NCI-H524 treated with DMSO at 0.1 percent for 48 hours (cell line): ENCODE data around the gene LRBA.
"Not testable (repeated sequence)": the region's sequence is repeated elsewhere in the genome, so short reads cannot be mapped to it uniquely, and the experiment has no call there.

ENCODE experiments used
- DNase-seq: peaks from one replicate; lab custom pipeline; 2025; lab: John Stamatoyannopoulos, UW

Gene LRBA

GRCh38 chr4:150564967-150565366, 450.1 kb downstream of the LRBA start:
- DNase-seq = not testable (repeated sequence)

DNA sequence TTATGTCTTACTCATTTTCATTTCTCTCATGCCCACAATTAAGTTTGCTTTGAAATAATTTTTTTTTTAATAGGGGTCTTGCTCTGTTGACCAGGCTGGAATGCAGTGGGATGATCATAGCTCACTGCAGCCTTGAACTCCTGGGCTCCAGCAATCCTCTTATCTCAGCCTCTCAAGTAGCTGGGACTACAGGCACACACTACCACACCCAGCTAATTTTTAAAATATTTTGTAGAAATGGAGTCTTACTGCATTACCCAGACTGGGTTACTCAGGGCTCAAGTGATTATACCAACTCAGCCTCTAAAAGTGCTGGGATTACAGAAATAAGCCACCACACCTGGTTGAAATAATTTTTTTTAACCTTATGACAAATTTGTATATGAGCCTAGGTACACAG, 452.3 kb downstream of the LRBA start:
- DNase-seq = no peak

- DNase-seq = no peak
These were observed 452.8 kb downstream of the LRBA start for GRCh38 chr4:150562250-150562649.

GRCh38 chr4:150561143-150561737, 453.8 kb downstream of the LRBA start:
- peak; percentile 41 for DNase-seq

DNA sequence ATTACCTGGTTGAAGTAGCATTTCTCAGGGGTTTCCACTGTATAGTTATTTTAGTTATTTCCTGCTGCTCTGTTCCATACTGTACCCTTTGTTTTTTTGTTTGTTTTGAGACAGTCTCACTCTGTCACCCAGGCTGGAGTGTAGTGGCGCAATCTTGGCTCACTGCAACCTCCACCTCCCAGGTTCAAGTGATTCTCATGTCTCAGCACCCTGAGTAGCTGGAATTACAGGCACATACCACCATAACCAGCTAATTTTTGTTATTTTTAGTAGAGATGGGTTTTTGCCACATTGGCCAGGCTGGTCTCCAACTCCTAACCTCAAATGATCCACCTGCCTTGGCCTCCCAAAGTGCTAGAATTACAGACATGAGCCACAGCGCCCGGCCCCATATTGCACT, 457.3 kb downstream of the LRBA start:
- not testable (repeated sequence) for DNase-seq

GRCh38 chr4:150547154-150547838, 467.8 kb downstream of the LRBA start:
- DNase-seq = no peak

DNA sequence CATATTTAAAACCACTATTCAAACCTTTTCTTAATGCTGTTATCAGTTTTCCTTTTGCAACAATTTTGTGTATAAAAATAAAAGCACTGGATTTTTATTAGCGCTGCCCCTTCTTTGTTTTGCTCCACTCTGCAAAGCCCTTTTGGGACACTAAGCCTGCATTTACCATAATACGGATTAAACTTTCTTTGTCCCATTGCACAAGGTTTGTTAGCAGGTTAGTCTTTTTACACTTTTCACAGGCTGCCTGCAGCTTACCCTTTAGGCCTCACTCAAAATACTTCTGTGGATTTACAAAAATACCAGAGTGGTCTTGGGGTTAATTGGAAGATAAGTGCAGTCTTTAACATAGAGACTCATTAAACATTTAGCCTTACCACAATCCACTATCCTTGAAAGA, 468.8 kb downstream of the LRBA start:
- no peak for DNase-seq

DNA sequence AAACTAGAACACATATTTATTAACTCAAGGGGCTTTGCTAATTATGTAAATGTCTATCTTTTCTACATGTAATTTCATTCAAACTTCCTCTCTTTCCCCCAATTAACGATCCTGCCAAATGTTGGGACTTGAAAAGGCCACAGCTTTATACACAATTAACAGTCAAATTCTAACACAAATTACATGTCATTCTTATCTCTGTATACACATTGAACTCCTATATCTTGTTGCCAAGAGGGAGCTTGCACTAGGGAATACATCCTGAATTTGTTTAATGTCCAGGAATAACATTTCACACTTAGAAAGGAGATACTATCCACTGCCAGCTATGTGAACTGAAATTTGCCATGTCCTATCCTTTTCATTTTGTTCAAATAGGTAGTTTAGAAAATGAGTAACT, 472.0 kb downstream of the LRBA start:
- no peak for DNase-seq

DNA sequence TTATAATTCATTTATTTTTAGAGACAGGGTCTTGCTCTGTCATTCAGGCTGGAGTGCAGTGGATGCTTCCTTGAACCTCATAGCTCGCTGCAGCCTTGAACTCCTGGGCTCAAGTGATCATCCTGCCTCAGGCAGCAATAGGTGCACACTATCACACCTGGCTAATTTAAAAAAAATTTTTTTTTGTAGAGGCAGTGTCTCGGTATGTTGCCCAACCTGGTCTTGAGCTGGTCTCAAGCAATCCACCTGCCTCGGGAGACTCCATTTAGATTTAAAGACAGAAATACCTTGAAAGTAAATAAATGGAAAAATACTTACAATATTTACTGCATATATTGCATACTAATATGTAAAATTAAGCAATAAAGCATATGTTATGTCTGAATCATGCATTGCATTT, 473.4 kb downstream of the LRBA start:
- no peak for DNase-seq

- DNase-seq = no peak
These were observed 474.1 kb downstream of the LRBA start for GRCh38 chr4:150540959-150541360.

DNA sequence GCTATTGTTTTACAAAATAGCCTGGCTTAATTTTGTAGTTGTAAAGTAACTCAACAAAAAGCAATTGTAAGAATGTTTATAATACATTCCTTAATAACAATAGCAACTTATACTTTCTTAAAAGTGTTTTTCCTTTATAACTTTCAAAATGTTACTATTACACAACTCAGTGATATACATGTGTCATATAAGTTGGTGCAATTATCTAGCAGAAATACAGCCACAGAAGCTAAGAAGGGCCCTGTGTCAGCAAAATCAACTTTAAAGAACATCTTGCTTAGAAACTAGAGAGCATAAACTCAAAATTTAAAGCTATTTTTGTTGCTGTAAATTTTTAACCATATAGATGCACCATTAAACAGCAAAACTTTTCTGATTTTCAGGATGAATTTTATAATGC, 474.5 kb downstream of the LRBA start:
- no peak for DNase-seq

DNA sequence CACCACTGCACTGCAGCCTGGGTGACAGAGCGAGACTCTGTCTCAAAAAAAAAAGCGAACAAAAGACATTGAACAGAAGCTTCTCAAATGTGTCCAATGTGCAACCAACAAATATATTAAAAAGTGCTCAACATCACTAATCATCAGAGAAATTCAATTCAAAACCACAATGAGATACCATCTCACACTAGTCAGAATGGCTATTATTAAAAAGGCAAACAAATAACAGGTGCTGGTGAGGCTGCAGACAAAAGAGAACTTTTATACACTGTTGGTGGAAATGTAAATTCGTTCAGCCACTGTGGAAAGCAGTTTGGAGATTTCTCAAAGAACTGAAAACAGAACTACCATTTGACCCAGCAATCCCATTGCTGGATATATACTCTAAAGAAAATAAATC, 477.2 kb downstream of the LRBA start:
- not testable (repeated sequence) for DNase-seq

DNA sequence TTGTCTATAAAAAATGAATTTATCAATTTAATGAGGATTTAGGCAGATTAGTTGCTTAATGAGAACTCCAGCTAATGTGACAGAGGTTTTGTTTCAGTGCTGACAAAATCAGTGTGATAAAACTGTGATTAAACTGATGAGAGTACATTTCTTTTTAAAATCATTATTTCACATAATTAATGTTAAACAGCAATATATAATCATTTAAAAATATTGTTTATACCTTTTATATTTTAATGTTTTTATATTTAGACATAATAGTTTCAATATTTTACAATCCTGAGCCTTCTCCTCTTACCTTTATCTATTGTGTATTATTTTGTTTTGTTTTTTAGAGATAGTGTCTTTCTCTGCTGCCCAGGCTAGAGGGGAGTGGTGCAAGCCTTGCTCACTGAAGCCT, 480.3 kb downstream of the LRBA start:
- DNase-seq = no peak

GRCh38 chr4:150533673-150534072, 481.4 kb downstream of the LRBA start:
- no peak for DNase-seq

GRCh38 chr4:150525321-150525868, 489.7 kb downstream of the LRBA start:
- no peak for DNase-seq

GRCh38 chr4:150518559-150518958, 496.5 kb downstream of the LRBA start:
- DNase-seq = no peak

DNA sequence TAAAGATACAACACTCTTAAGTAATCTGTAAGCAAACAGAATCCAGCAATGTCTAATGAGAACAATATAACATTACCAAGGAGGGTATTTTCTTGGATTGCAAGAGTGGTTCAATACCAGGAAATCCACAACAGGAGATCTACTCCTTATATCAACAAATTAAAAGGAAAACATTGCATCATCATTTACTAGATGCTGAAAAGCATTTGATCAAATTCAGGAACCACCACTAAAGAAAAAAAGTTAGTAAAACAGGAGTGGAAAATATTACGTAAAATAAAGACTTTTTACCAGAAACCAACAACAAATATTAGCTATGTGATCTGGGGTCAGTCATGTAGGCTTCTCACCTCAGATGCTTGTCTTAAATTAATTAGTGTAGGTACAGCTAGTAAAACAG, 499.9 kb downstream of the LRBA start:
- no peak for DNase-seq

DNA sequence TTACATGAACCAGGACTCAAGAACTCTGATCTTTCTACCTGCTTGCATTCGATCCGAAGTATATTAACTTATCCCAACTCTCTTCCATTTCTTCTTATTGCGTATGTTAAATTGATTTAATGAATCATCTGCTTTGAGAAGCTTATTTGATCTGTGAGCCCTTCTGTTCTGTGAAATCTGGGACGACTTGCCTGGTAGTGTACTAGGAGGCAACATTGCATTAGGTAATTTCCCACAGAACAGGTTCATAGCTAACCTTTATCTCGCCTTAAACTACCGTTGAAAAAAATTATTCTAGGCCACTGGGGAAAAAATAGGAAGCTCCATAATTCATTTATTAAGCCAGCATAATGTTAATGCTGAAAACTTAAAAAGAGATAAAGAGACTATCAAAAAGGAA, 500.4 kb downstream of the LRBA start:
- DNase-seq = no peak

GRCh38 chr4:150510176-150510865, 504.8 kb downstream of the LRBA start:
- DNase-seq = no peak

DNA sequence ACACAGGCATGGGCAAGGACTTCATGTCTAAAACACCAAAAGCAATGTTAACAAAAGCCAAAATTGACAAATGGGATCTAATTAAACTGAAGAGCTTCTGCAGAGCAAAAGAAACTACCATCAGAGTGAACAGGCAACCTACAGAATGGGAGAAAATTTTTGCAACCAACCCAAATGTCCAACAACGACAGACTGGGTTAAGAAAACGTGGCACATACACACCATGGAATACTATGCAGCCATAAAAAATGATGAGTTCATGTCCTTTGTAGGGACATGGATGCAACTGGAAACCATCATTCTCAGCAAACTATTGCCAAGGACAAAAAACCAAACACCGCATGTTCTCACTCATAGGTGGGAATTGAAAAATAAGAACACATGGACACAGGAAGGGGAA, 507.4 kb downstream of the LRBA start:
- DNase-seq = not testable (repeated sequence)

DNA sequence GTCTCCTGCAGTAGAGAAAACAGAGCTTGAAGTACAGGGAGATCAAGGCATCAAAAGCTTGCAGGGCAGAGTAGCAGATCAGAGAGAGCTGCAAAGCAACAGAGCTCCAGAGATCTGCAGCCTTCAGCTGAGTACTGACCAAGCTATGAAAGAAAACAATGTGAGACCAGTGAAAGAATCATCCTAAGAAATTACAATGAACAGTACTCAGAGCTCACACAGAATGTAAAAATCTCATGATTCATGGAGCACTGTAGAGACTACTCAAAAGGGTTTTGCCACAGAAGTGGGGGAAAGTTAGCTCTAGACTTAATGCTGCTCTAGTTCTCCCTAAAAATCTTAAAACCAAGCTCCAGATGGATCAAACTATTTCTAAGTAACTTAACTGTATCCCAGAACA, 513.1 kb downstream of the LRBA start:
- DNase-seq = no peak

GRCh38 chr4:150501009-150501727, 513.9 kb downstream of the LRBA start:
- no peak for DNase-seq

- no peak for DNase-seq
These were observed 517.5 kb downstream of the LRBA start for GRCh38 chr4:150497612-150498011.
